ENCODE results near the gene UNC5CL. TPM values are rescaled to one million over a fixed set of nuclear protein-coding genes. Genes with fewer than 3 reads are reported as not detected.
A peak's percentile ranks its signal among the peaks of the same experiment; 100 is the strongest.

UNC5CL gene
- total and polyA plus RNA-seq, 9 of the 15 experiments (the other 6 are each of a cell fraction or from before 2014, with no cell fraction given), result 0.07 to 1.8 (median 0.62) TPM; not detected in 1

GRCh38 chr6:40998661-40999060, 40.4 kb downstream of the UNC5CL start (continued):
- TF ChIP-seq, protein P1, sequence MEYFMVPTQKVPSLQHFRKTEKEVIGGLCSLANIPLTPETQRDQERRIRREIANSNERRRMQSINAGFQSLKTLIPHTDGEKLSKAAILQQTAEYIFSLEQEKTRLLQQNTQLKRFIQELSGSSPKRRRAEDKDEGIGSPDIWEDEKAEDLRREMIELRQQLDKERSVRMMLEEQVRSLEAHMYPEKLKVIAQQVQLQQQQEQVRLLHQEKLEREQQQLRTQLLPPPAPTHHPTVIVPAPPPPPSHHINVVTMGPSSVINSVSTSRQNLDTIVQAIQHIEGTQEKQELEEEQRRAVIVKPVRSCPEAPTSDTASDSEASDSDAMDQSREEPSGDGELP (CRISPR knock-in tag; IDR thresholded peaks at IDR 0.05; ENCODE audit: borderline replicate concordance), result no peak
- TF ChIP-seq ZNF24 (IDR thresholded peaks at IDR 0.05), result no peak
- TF ChIP-seq KLF6 (CRISPR knock-in tag; IDR thresholded peaks at IDR 0.05; ENCODE audit: borderline replicate concordance), result no peak
- TF ChIP-seq MNT (conservative IDR thresholded peaks at IDR 0.05), result peak; percentile 54 to 71
- TF ChIP-seq ZNF277 (CRISPR knock-in tag; IDR thresholded peaks at IDR 0.05; ENCODE audit: borderline replicate concordance), result no peak
- TF ChIP-seq NR2F6 (CRISPR knock-in tag; IDR thresholded peaks at IDR 0.05), result no peak

Data from K562 (cell line).